Bronchial epithelial cell (primary cell): ENCODE data around the gene MGMT. TPM values are rescaled to one million over a fixed set of nuclear protein-coding genes. Genes with fewer than 3 reads are reported as not detected.

ENCODE experiments used
- DNase-seq: peaks from one replicate; pipeline ENCODE4 v3.0.0-alpha.2; 2010; ENCODE audit warnings: low read depth
- FAIRE-seq: peaks from 2 replicates; lab custom pipeline; 2011; peaks lifted over from hg19 to GRCh38; lab: Jason Lieb, UNC
- H3K27me3 ChIP-seq: 2 replicates; pipeline ENCODE4 v1.5.1; 2011; ENCODE audit warnings: low read length; ENCODE audit not compliant: control insufficient read depth, insufficient read depth
- H3K36me3 ChIP-seq: 2 replicates; pipeline ENCODE4 v1.5.1; 2011; ENCODE audit warnings: low read length; ENCODE audit not compliant: control insufficient read depth, insufficient read depth
- H3K4me3 ChIP-seq: 2 replicates; pipeline ENCODE4 v1.5.1; 2011; ENCODE audit warnings: mild to moderate bottlenecking, low read depth, low read length, control low read depth
- total RNA-seq: library from RNA; depleted of rRNA; stranded (reverse); fragments of >200 nt; gene quantifications from 2 replicates; pipeline ENCODE4 v1.2.1, GENCODE V29; 2014
- TF ChIP-seq, protein P1 (sequence below): IDR thresholded peaks from 2 replicates; pipeline ENCODE4 v1.5.1; 2011; ENCODE audit warnings: mild to moderate bottlenecking, moderate library complexity, low read length, control low read depth, inconsistent platforms; ENCODE audit not compliant: insufficient read depth, severe bottlenecking

MGMT gene
- total RNA-seq, 1 donor from 2014 or later = 19.7 TPM

DNA sequence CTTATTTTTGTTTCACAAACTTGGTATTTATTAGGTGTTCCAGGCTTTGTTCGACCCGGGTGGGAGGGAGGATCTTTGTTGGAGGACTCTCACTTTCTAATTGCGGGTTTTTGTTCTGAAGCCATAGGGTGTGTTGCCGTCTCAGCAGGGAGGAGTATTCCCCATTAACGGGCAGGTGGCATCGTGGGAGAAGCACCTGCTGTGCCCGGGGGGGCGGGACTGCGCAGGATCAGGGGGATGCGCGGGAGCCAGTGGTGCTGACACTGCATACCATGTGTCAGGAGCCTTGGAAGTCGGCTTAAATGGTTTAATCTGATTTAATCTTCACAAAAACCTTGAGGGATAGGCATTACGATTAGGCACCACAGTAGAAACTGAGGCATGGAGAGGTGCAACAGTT lies 113.0 kb downstream of the MGMT start:
- no peak overlapping the region for H3K4me3 ChIP-seq
- no peak for FAIRE-seq
- no peak for DNase-seq
- TF ChIP-seq, protein P1, sequence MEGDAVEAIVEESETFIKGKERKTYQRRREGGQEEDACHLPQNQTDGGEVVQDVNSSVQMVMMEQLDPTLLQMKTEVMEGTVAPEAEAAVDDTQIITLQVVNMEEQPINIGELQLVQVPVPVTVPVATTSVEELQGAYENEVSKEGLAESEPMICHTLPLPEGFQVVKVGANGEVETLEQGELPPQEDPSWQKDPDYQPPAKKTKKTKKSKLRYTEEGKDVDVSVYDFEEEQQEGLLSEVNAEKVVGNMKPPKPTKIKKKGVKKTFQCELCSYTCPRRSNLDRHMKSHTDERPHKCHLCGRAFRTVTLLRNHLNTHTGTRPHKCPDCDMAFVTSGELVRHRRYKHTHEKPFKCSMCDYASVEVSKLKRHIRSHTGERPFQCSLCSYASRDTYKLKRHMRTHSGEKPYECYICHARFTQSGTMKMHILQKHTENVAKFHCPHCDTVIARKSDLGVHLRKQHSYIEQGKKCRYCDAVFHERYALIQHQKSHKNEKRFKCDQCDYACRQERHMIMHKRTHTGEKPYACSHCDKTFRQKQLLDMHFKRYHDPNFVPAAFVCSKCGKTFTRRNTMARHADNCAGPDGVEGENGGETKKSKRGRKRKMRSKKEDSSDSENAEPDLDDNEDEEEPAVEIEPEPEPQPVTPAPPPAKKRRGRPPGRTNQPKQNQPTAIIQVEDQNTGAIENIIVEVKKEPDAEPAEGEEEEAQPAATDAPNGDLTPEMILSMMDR = no peak
- no peaks in the 10 kb centered on the region for H3K36me3 ChIP-seq
- no peaks in the 10 kb centered on the region for H3K27me3 ChIP-seq

DNA sequence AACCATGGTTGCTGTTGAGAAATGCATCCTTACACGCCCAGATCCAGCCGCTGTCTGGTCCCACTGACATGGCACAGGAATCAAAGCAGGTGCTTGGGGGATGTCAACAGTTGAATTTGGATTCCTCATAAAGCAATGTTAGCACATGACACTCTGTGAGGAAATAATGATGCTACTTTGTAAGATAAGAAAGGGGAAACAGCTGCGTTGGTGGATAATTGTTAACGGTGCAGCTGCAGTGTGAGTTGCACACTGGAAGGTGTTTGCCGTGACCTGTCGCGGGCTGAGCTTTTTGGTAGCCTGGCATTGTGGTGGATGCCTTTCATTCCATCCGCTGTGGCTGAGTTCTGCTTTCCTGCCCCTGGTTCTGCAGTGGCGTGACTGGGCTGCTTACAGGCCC lies 113.9 kb downstream of the MGMT start:
- H3K27me3 ChIP-seq = no peaks in the 10 kb centered on the region
- DNase-seq (no peak), FAIRE-seq (no peak)
- H3K4me3 ChIP-seq = no peak overlapping the region
- H3K36me3 ChIP-seq = no peaks in the 10 kb centered on the region
- TF ChIP-seq, protein P1 = no peak

DNA sequence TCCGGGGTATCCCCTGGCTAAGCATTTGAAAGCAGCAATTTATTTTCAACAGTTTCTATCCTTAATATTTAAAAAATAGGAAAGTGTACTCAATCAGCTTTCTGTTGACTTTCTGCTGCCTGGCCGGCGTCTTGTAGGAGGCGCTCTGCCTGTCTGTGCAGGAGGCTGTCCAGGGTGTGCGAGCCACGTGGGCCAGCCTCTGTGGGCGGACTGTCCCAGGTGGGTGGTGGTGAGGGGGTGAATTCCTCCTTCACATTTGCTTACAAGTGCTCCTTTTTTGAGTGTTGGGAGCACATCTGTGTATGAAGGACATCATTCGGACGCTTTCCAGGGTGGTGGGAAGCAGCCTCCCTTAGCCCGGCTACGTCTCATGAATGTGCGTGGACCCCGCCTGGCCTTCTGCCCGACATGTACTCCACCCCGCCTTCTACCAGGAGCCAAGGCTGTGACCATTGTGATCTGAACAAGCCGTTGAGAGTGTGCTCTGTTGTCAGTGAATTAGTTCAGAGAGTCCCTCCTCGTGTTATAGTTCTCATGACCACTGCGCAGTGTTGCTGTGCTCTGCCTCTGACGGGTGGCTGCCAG lies 114.9 kb downstream of the MGMT start:
- Histone ChIP-seq H3K36me3 (no peaks in the 10 kb centered on the region), H3K4me3 (no peak overlapping the region), H3K27me3 (no peaks in the 10 kb centered on the region)
- TF ChIP-seq, protein P1 = no peak
- FAIRE-seq (no peak), DNase-seq (no peak)

DNA sequence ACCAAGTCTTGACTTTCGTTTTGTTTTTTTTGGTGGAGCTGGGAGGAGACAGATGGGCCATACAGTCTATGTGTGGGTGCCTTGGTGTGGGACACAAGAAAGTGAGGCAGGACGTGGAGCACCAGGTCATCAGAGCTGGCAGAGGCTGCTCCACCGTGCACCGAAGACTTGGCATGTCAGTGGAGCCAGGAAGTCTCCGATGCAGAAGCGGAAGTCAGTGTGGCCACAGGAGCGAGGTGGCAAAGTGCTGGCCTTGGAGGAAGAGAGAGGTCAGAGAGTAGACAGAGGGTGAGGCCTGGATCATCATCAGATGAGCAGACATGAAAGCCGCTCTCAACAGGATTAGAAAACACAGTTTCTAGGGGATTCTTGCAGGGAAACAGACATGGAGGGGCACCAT lies 116.8 kb downstream of the MGMT start:
- DNase-seq (no peak), FAIRE-seq (no peak)
- TF ChIP-seq, protein P1 = no peak
- H3K4me3 ChIP-seq = no peak overlapping the region
- no peaks in the 10 kb centered on the region for H3K27me3 ChIP-seq
- H3K36me3 ChIP-seq = no peaks in the 10 kb centered on the region

DNA sequence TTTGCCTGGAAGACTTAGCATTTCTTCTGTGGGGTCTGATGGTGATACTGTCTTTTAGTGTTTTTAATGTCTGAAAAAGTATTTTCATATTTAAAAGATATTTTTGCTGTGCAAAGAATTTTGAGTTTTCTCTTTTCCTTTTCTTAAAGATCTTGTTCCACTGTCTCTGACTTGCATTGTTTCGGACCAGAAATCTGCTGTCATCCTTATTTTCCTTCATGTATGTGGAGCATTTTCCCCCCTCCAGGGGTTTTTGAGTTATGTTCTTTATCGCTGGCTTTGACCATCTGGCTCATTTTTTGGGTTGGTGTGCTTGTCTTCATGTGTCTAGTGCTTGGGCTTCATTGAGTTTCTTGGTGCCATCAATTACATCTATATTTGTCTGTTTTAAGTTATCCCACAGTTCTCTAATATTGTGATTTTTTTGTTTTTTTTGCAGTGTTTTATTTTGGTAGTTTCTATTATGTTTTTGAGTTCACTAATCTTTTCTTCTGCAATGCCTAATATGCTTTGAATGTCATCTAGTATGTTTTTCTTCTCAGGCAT lies 119.9 kb downstream of the MGMT start:
- FAIRE-seq (no peak), DNase-seq (no peak)
- no peaks in the 10 kb centered on the region for H3K36me3 ChIP-seq
- TF ChIP-seq, protein P1 = no peak
- H3K4me3 ChIP-seq = no peak overlapping the region
- H3K27me3 ChIP-seq = no peaks in the 10 kb centered on the region

DNA sequence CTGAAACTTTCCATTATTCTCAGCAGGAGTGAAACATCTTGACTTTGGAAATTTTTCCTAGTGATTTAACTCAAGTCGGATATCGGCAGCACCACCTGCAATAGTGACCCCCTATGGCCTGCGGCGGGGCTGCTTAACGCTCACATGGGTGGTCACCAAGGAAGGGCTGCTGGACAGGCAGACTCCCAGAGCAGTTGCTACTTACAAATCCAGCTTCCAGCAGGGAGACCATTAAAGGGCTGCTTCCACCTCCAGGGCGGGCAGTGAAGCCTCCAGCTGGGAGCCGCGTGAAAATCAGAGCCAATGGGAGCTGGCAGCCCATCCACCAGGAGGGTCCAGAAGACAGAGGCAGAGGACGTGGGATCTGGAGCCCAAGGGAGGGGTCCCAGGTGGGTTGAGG lies 122.5 kb downstream of the MGMT start:
- FAIRE-seq = no peak
- no peak for DNase-seq
- Histone ChIP-seq H3K27me3 (no peaks in the 10 kb centered on the region), H3K36me3 (no peaks in the 10 kb centered on the region), H3K4me3 (no peak overlapping the region)
- TF ChIP-seq, protein P1 = no peak
